ENCODE results near the gene CFAP161.
"Not testable (repeated sequence)": the region's sequence is repeated elsewhere in the genome, so short reads cannot be mapped to it uniquely, and the experiment has no call there.

CFAP161 gene

GRCh38 chr15:81108427-81108826 is 25.6 kb upstream of the CFAP161 start:
- no peak for DNase-seq

- DNase-seq, result no peak
Observed at GRCh38 chr15:81111018-81111417, 23.1 kb upstream of the CFAP161 start.

GRCh38 chr15:81111510-81112470 is 22.3 kb upstream of the CFAP161 start:
- DNase-seq, result no peak

GRCh38 chr15:81113204-81113657 is 20.8 kb upstream of the CFAP161 start:
- DNase-seq, result no peak

GRCh38 chr15:81113861-81114291 is 20.2 kb upstream of the CFAP161 start:
- no peak for DNase-seq

- no peak for DNase-seq
Observed at GRCh38 chr15:81115054-81115939, 18.8 kb upstream of the CFAP161 start.

- DNase-seq, result no peak
Observed at GRCh38 chr15:81117136-81117535, 16.9 kb upstream of the CFAP161 start.

- no peak for DNase-seq
Observed at GRCh38 chr15:81117581-81117980, 16.5 kb upstream of the CFAP161 start.

- no peak for DNase-seq
Observed at GRCh38 chr15:81118361-81118760, 15.7 kb upstream of the CFAP161 start.

- DNase-seq, result no peak
Observed at GRCh38 chr15:81120069-81120468, 14.0 kb upstream of the CFAP161 start.

GRCh38 chr15:81126892-81127291 is 7.2 kb upstream of the CFAP161 start:
- no peak for DNase-seq

- not testable (repeated sequence) for DNase-seq
Observed at GRCh38 chr15:81141478-81141877, 7.4 kb downstream of the CFAP161 start.

GRCh38 chr15:81146006-81146405 is 11.9 kb downstream of the CFAP161 start:
- no peak for DNase-seq

GRCh38 chr15:81146466-81146865 is 12.4 kb downstream of the CFAP161 start:
- DNase-seq, result no peak

GRCh38 chr15:81151389-81151788 is 17.3 kb downstream of the CFAP161 start:
- DNase-seq, result no peak

- DNase-seq, result no peak
Observed at GRCh38 chr15:81152339-81152738, 18.3 kb downstream of the CFAP161 start.

- DNase-seq, result no peak
Observed at GRCh38 chr15:81152799-81153198, 18.7 kb downstream of the CFAP161 start.

- no peak for DNase-seq
Observed at GRCh38 chr15:81155375-81156218, 21.5 kb downstream of the CFAP161 start.

- DNase-seq, result no peak
Observed at GRCh38 chr15:81156324-81156723, 22.3 kb downstream of the CFAP161 start.

GRCh38 chr15:81157195-81157938 is 23.3 kb downstream of the CFAP161 start:
- DNase-seq, result no peak

- DNase-seq, result no peak
Observed at GRCh38 chr15:81157939-81158223, 23.8 kb downstream of the CFAP161 start.

- not testable (repeated sequence) for DNase-seq
Observed at GRCh38 chr15:81158561-81158960, 24.5 kb downstream of the CFAP161 start.

All from DMS79 (cell line).